DND-41 (cell line): Measurements from ENCODE around the gene FRMPD4.

Source experiments
- ATAC-seq: fragments of 200-7000 bp; cut with Tn5 transposase; 3 replicates; pipeline ENCODE4 v1.9.1; 2021; ENCODE audit warnings: low read depth; ENCODE audit not compliant: insufficient read depth
- DNase-seq: peaks from one replicate; pipeline ENCODE4 v3.0.0-alpha.2; 2020
- H2AFZ ChIP-seq: 2 replicates; pipeline ENCODE4 v1.6.0; 2012; ENCODE audit warnings: low read depth, low read length
- H3K27ac ChIP-seq: 2 replicates; pipeline ENCODE4 v1.5.1; 2012; ENCODE audit warnings: low read length, inconsistent platforms
- H3K27me3 ChIP-seq: fragments of 200-600 bp; sonication (generic); 2 replicates; pipeline ENCODE4 v1.6.0; 2012; ENCODE audit warnings: low read length, mild to moderate bottlenecking, inconsistent platforms; ENCODE audit not compliant: insufficient read depth, poor library complexity
- H3K36me3 ChIP-seq: 2 replicates; pipeline ENCODE4 v1.5.1; 2012; ENCODE audit warnings: low read length, inconsistent platforms; ENCODE audit not compliant: insufficient read depth
- H3K4me1 ChIP-seq: 2 replicates; pipeline ENCODE4 v1.5.1; 2012; ENCODE audit warnings: mild to moderate bottlenecking, low read length; ENCODE audit not compliant: insufficient read depth
- H3K4me2 ChIP-seq: 2 replicates; pipeline ENCODE4 v1.6.0; 2012; ENCODE audit warnings: mild to moderate bottlenecking, moderate library complexity, low read length, inconsistent platforms; ENCODE audit not compliant: insufficient read depth
- H3K4me3 ChIP-seq, 2 experiments: fragments of 200-600 bp in 1 of 2; shearing (Covaris generic) in 1 of 2; 2 replicates each; pipeline ENCODE4 v1.5.1; 2012 to 2016; ENCODE audit warnings: inconsistent platforms in 2 of 2, low read length in 2 of 2, mild to moderate bottlenecking in 2 of 2, low read depth in 1 of 2, moderate library complexity in 1 of 2
- H3K79me2 ChIP-seq: 2 replicates; pipeline ENCODE4 v1.6.0; 2012; ENCODE audit warnings: low read length, inconsistent platforms; ENCODE audit not compliant: insufficient read depth
- H3K9ac ChIP-seq: 2 replicates; pipeline ENCODE4 v1.6.0; 2012; ENCODE audit warnings: low read depth, mild to moderate bottlenecking, inconsistent platforms, low read length, moderate library complexity
- H3K9me3 ChIP-seq: 2 replicates; pipeline ENCODE4 v1.5.1; 2012; ENCODE audit warnings: low read length, moderate library complexity, mild to moderate bottlenecking, inconsistent platforms; ENCODE audit not compliant: insufficient read depth, severe bottlenecking
- H4K20me1 ChIP-seq: 2 replicates; pipeline ENCODE4 v1.6.0; 2012; ENCODE audit warnings: low read length; ENCODE audit not compliant: insufficient read depth
- CTCF ChIP-seq: IDR thresholded peaks from 2 replicates; pipeline ENCODE4 v1.5.1; 2012; ENCODE audit warnings: borderline replicate concordance, low read length, moderate library complexity, mild to moderate bottlenecking; ENCODE audit not compliant: poor library complexity, severe bottlenecking; ENCODE audit errors: extremely low read depth
- EZH2 ChIP-seq: IDR thresholded peaks from 3 replicates; pipeline ENCODE4 v1.6.1; 2012; ENCODE audit warnings: borderline replicate concordance, low read depth, mild to moderate bottlenecking, moderate library complexity, low read length, inconsistent platforms; ENCODE audit not compliant: severe bottlenecking

The FRMPD4 gene

GRCh38 chrX:12138361-12139313, at the start of gene FRMPD4:
Gene FRMPD4, plus strand, starts transcription at chrX:12138473. Its CDS starts 499 bp downstream, at chrX:12138972.
- no peak for ATAC-seq
- no peak within 1 kb of the TSS for H3K4me2 ChIP-seq
- no peaks in the 10 kb centered on the region for H3K4me1 ChIP-seq
- H3K4me3 ChIP-seq = no peak within 1 kb of the TSS
- no peaks in the 10 kb centered on the region for H3K27me3 ChIP-seq
- H4K20me1 ChIP-seq = no peaks in the 10 kb centered on the region
- no peak for DNase-seq
- no peaks in the 10 kb centered on the region for H3K36me3 ChIP-seq
- H3K79me2 ChIP-seq = no peaks in the 10 kb centered on the region
- H2AFZ ChIP-seq = no peak within 1 kb of the TSS
- TF ChIP-seq CTCF (no peak), EZH2 (no peak)
- no peak within 1 kb of the TSS for H3K27ac ChIP-seq
- H3K9ac ChIP-seq = no peak within 1 kb of the TSS
- no peaks in the 10 kb centered on the region for H3K9me3 ChIP-seq

GRCh38 chrX:12089740-12090139, 48.5 kb upstream of the FRMPD4 start:
- Histone ChIP-seq H3K27me3 (no peaks in the 10 kb centered on the region), H3K4me2 (no peak overlapping the region), H3K4me3 (no peak overlapping the region), H4K20me1 (no peaks in the 10 kb centered on the region), H3K27ac (no peak overlapping the region), H3K9ac (no peak overlapping the region), H3K36me3 (no peaks in the 10 kb centered on the region), H3K79me2 (no peaks in the 10 kb centered on the region), H2AFZ (no peak overlapping the region), H3K9me3 (no peaks in the 10 kb centered on the region), H3K4me1 (no peaks in the 10 kb centered on the region)
- no peak for TF ChIP-seq CTCF
- TF ChIP-seq EZH2 = no peak
- DNase-seq (no peak), ATAC-seq (no peak)

GRCh38 chrX:12113321-12113720, 25.0 kb upstream of the FRMPD4 start:
- Histone ChIP-seq H3K4me2 (no peak overlapping the region), H3K27me3 (no peaks in the 10 kb centered on the region), H4K20me1 (no peaks in the 10 kb centered on the region), H3K36me3 (no peaks in the 10 kb centered on the region), H2AFZ (no peak overlapping the region), H3K27ac (no peak overlapping the region), H3K4me3 (no peak overlapping the region), H3K4me1 (no peaks in the 10 kb centered on the region), H3K9ac (no peak overlapping the region), H3K9me3 (no peaks in the 10 kb centered on the region), H3K79me2 (no peaks in the 10 kb centered on the region)
- ATAC-seq = no peak
- no peak for TF ChIP-seq CTCF
- no peak for TF ChIP-seq EZH2
- no peak for DNase-seq
